ENCODE measurements around the gene GSTA4. TPM values are rescaled to one million over a fixed set of nuclear protein-coding genes. Genes with fewer than 3 reads are reported as not detected.

Gene GSTA4
- total RNA-seq, 1 experiment from 2014 or later: 3.9 TPM

DNA sequence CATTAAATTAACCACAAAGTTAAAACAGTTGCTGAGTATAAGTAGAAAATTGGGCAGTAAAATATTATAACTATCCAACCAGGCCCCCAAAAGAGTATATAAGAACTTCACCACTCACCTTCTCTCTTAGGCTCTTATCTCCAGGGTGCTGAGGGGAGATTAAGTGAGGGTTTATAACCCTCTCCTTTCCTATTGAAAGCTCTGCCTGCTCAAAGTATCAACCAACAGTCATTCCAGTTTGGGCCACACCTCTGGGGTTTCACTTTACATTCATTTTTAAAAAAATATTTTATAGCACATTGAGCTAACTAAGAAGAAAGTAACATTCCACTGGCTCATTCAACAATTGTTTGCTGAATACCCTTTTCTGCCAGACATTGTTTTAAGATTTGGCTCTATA is 22.1 kb downstream of the GSTA4 start:
- DNase-seq (ENCODE audit: low read depth, low spot score) (no peak), ATAC-seq (no peak)
- TF ChIP-seq, protein P1, sequence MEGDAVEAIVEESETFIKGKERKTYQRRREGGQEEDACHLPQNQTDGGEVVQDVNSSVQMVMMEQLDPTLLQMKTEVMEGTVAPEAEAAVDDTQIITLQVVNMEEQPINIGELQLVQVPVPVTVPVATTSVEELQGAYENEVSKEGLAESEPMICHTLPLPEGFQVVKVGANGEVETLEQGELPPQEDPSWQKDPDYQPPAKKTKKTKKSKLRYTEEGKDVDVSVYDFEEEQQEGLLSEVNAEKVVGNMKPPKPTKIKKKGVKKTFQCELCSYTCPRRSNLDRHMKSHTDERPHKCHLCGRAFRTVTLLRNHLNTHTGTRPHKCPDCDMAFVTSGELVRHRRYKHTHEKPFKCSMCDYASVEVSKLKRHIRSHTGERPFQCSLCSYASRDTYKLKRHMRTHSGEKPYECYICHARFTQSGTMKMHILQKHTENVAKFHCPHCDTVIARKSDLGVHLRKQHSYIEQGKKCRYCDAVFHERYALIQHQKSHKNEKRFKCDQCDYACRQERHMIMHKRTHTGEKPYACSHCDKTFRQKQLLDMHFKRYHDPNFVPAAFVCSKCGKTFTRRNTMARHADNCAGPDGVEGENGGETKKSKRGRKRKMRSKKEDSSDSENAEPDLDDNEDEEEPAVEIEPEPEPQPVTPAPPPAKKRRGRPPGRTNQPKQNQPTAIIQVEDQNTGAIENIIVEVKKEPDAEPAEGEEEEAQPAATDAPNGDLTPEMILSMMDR (IDR thresholded peaks at IDR 0.05): no peak
- no peak for TF ChIP-seq TCF7L2 (IDR thresholded peaks at IDR 0.05; ENCODE audit: low read depth, low read length)
- ChIA-PET CTCF (no interaction called here), POLR2A (no interaction called here)
- no peaks in the 10 kb centered on the region for H3K9me3 ChIP-seq (ENCODE audit: control insufficient read depth, insufficient read depth, low read depth, low read length)
- BruUV-seq (replicated peaks): no TSS peak
- H3K36me3 ChIP-seq (ENCODE audit: control insufficient read depth, insufficient read depth, low read length): no peaks in the 10 kb centered on the region
- H3K27me3 ChIP-seq (ENCODE audit: control insufficient read depth, insufficient read depth, low read length): no peaks in the 10 kb centered on the region
- in situ Hi-C loops (cut with HindIII; ENCODE audit: low pct_unique_long_range_greater_than_20kb, low sequenced_read_pairs): no loop called here
- no peaks in the 10 kb centered on the region for H3K4me1 ChIP-seq (ENCODE audit: control insufficient read depth, insufficient read depth, low read length)
- intact Hi-C loops (cut with micrococcal nuclease; ENCODE audit: unreplicated experiment): no loop called here
- H3K27ac ChIP-seq (ENCODE audit: low read length): no peak overlapping the region
- H3K4me3 ChIP-seq (ENCODE audit: low read depth in 2 of 2, low read length in 2 of 2): no peak overlapping the region

DNA sequence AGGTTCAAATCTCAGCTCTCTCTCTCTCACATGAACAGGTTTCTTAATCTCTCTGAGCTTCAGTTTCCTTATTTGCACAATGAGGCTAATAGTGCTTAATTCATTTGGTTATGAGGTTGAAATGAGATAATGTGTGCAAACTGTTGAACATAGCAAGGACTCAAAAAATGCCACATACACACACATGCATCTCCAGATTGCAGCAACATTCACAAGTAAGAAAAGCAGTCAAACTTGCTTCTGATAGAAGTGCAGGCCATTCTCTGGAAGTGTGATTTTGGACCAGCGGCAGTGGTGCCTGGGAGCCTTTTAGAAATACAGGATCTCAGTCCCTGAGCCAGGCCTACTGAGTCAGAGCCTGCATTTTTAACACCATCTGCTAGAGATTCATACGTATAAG is 25.7 kb downstream of the GSTA4 start:
- Histone ChIP-seq H3K9me3 (ENCODE audit: control insufficient read depth, insufficient read depth, low read depth, low read length) (no peaks in the 10 kb centered on the region), H3K27me3 (ENCODE audit: control insufficient read depth, insufficient read depth, low read length) (no peaks in the 10 kb centered on the region), H3K27ac (ENCODE audit: low read length) (no peak overlapping the region), H3K36me3 (ENCODE audit: control insufficient read depth, insufficient read depth, low read length) (no peaks in the 10 kb centered on the region), H3K4me3 (ENCODE audit: low read depth in 2 of 2, low read length in 2 of 2) (no peak overlapping the region), H3K4me1 (ENCODE audit: control insufficient read depth, insufficient read depth, low read length) (no peaks in the 10 kb centered on the region)
- POLR2A ChIA-PET: no interaction called here
- no peak for DNase-seq (ENCODE audit: low read depth, low spot score)
- in situ Hi-C loops (cut with HindIII; ENCODE audit: low pct_unique_long_range_greater_than_20kb, low sequenced_read_pairs) (no loop called here), intact Hi-C loops (cut with micrococcal nuclease; ENCODE audit: unreplicated experiment) (no loop called here)
- no peak for ATAC-seq
- CTCF ChIA-PET: no interaction called here
- TF ChIP-seq, protein P2, sequence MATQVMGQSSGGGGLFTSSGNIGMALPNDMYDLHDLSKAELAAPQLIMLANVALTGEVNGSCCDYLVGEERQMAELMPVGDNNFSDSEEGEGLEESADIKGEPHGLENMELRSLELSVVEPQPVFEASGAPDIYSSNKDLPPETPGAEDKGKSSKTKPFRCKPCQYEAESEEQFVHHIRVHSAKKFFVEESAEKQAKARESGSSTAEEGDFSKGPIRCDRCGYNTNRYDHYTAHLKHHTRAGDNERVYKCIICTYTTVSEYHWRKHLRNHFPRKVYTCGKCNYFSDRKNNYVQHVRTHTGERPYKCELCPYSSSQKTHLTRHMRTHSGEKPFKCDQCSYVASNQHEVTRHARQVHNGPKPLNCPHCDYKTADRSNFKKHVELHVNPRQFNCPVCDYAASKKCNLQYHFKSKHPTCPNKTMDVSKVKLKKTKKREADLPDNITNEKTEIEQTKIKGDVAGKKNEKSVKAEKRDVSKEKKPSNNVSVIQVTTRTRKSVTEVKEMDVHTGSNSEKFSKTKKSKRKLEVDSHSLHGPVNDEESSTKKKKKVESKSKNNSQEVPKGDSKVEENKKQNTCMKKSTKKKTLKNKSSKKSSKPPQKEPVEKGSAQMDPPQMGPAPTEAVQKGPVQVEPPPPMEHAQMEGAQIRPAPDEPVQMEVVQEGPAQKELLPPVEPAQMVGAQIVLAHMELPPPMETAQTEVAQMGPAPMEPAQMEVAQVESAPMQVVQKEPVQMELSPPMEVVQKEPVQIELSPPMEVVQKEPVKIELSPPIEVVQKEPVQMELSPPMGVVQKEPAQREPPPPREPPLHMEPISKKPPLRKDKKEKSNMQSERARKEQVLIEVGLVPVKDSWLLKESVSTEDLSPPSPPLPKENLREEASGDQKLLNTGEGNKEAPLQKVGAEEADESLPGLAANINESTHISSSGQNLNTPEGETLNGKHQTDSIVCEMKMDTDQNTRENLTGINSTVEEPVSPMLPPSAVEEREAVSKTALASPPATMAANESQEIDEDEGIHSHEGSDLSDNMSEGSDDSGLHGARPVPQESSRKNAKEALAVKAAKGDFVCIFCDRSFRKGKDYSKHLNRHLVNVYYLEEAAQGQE (IDR thresholded peaks at IDR 0.05; ENCODE audit: insufficient read depth in 1 of 2, low read depth in 2 of 2, low read length in 1 of 2): no peak
- no peak for TF ChIP-seq POLR2AphosphoS5 (IDR thresholded peaks at IDR 0.05; ENCODE audit: low read depth, low read length)
- TF ChIP-seq, protein P1 (IDR thresholded peaks at IDR 0.05): no peak
- no peak for TF ChIP-seq TCF7L2 (IDR thresholded peaks at IDR 0.05; ENCODE audit: low read depth, low read length)
- no peak for TF ChIP-seq SIN3A (IDR thresholded peaks at IDR 0.05; ENCODE audit: borderline replicate concordance, insufficient read depth, low read depth, low read length)
- no TSS peak for BruUV-seq (replicated peaks)

DNA sequence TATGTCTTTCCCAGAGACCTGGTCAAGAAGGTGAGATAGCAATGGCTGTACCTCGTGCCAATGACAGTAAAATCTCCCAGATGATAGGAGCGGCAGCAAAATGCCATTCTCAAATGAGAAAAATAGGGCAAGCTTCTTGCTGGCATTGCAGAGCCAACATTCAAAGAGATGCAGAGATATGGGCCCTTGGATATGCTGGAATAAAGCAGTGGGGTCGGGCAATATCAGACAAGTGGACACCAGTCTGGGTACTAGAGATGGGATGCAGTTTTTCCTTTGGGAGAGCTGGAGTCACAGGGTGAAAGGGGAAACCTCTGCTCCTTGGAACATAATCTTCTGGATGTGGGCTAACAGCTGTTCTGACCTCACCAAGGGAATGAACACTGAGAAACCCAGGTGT is 29.0 kb downstream of the GSTA4 start:
- in situ Hi-C loops (cut with HindIII; ENCODE audit: low pct_unique_long_range_greater_than_20kb, low sequenced_read_pairs) (no loop called here), intact Hi-C loops (cut with micrococcal nuclease; ENCODE audit: unreplicated experiment) (no loop called here)
- Histone ChIP-seq H3K27ac (ENCODE audit: low read length) (no peak overlapping the region), H3K4me1 (ENCODE audit: control insufficient read depth, insufficient read depth, low read length) (no peaks in the 10 kb centered on the region), H3K4me3 (ENCODE audit: low read depth in 2 of 2, low read length in 2 of 2) (no peak overlapping the region), H3K27me3 (ENCODE audit: control insufficient read depth, insufficient read depth, low read length) (no peaks in the 10 kb centered on the region), H3K36me3 (ENCODE audit: control insufficient read depth, insufficient read depth, low read length) (no peaks in the 10 kb centered on the region), H3K9me3 (ENCODE audit: control insufficient read depth, insufficient read depth, low read depth, low read length) (no peaks in the 10 kb centered on the region; the same call in 1 of the 2 replicates)
- ChIA-PET CTCF (no interaction called here), POLR2A (no interaction called here)
- ATAC-seq (no peak), DNase-seq (ENCODE audit: low read depth, low spot score) (no peak)
- no TSS peak for BruUV-seq (replicated peaks)
- no peak for TF ChIP-seq POLR2AphosphoS5 (IDR thresholded peaks at IDR 0.05; ENCODE audit: low read depth, low read length)
- TF ChIP-seq, protein P2 (IDR thresholded peaks at IDR 0.05; ENCODE audit: insufficient read depth in 1 of 2, low read depth in 2 of 2, low read length in 1 of 2): no peak
- no peak for TF ChIP-seq SIN3A (IDR thresholded peaks at IDR 0.05; ENCODE audit: borderline replicate concordance, insufficient read depth, low read depth, low read length)
- TF ChIP-seq TCF7L2 (IDR thresholded peaks at IDR 0.05; ENCODE audit: low read depth, low read length): no peak
- TF ChIP-seq, protein P1 (IDR thresholded peaks at IDR 0.05): no peak

Data from Panc1 (cell line).